ENCODE measurements around the gene PAM16. TPM values are rescaled to one million over a fixed set of nuclear protein-coding genes. Genes with fewer than 3 reads are reported as not detected.

Gene PAM16
- total and polyA plus RNA-seq, 2 experiments from 2014 or later: 33.0 to 78.9 TPM

DNA sequence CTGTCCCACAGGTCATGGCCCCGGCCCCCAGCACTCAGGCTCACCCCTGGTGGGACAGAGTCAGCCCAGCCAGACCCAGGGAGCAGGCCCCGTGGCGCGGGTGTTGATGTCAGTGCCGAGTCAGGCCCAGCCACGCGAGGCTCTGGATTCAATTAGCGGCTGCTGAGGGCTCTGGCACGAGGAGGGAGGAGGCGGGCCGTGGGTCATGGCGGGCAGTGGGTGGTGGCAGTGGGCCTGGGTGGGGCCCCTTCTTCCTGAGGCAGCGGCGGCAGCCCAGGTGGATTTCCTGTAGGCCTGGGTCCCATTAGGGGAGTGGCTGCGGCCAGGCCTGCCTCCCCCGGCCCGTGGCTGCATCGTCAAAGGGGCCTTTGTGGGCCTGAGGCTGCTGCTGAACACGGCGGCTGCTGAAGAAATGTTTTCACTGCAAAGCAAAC, 33.4 kb upstream of the PAM16 start:
- Histone ChIP-seq H2AFZ (no peak overlapping the region), H3K4me2 (ENCODE audit: unreplicated experiment) (no peak overlapping the region), H3K4me1 (ENCODE audit: insufficient read depth) (peaks cover 66% of the 10 kb centered on the region), H3K9ac (peak overlapping the region; percentile 70), H3K9me3 (ENCODE audit: low read depth) (no peaks in the 10 kb centered on the region), H3K27me3 (replicated peaks; ENCODE audit: insufficient read depth) (no peaks in the 10 kb centered on the region), H3F3A (ENCODE audit: insufficient read depth) (peaks cover 48% of the 10 kb centered on the region), H3K36me3 (ENCODE audit: low read depth) (peaks cover 7% of the 10 kb centered on the region; the same call in 1 of the 2 replicates), H3K4me3 (no peak overlapping the region), H3K79me2 (ENCODE audit: insufficient read depth) (peaks cover 23% of the 10 kb centered on the region), H4K20me1 (ENCODE audit: insufficient read depth) (no peaks in the 10 kb centered on the region), H3K9me2 (ENCODE audit: insufficient read depth) (no peaks in the 10 kb centered on the region), H3K27ac (peak overlapping the region; percentile 90)
- peak; percentile 95 for DNase-seq
- TF ChIP-seq EZH2phosphoT487 (IDR thresholded peaks at IDR 0.05; ENCODE audit: insufficient read depth, low read depth) (no peak), EZH2 (IDR thresholded peaks at IDR 0.05; ENCODE audit: insufficient read depth, poor library complexity, severe bottlenecking) (no peak)
- in situ Hi-C loops (cut with MboI): no loop called here
- WGBS, 2 experiments (ENCODE audit: low coverage in 1 of 2, low lambda C conversion rate in 2 of 2, missing lambda C conversion rate in 2 of 2): 5 to 6% methylated on average over 15 to 18 of the region's 20 CpGs

DNA sequence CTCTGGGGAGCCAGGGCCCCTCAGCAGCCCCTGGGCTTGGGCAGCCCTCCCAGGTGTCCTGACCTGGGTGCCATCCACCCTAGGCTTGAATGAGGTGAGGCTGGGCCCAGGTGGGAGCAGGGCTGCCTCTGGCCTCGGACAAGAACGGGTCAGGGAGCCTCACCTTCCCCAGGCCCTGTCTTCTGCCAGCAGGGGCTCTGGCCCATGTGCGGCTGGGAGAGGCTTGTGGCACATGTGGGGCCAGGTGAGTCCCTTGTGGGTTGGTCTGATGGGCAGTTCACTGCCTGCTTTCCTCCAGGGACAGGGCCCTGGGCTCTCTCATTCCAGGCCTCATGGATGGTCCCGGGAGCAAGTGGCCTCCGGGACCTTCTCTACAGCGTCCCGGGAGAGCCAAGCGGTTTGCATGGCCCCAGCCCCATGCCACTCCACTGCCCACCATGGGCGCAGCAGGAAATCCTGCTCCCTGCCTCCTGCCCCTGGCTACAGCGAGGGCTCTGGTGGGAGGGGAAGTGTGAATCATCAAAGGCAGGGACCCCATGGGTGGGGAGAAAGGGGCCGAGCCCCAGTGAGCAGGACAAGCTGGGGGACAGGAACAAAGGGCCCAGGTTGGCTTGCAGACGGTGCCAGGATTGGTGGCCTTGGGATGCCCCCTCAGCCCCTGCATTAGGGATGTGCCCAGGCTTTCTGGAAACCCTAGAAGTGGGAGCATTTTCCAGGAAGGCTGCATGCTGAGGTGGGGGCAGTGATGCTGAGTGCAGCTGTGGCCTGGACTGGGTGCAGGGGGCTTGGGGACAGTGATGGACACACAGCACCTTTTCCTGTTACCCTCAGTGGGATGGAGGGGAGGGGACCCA, 32.7 kb upstream of the PAM16 start:
- H3K27ac ChIP-seq: peak overlapping the region; percentile 90
- H3K9me2 ChIP-seq (ENCODE audit: insufficient read depth): no peaks in the 10 kb centered on the region
- H3K79me2 ChIP-seq (ENCODE audit: insufficient read depth): peaks cover 30% of the 10 kb centered on the region
- peak overlapping the region; percentile 70 for H3K9ac ChIP-seq
- H3K4me2 ChIP-seq (ENCODE audit: unreplicated experiment): peak overlapping the region; percentile 18
- 58 to 61% methylated on average over 12 of the region's 12 CpGs for WGBS, 2 experiments (ENCODE audit: low coverage in 1 of 2, low lambda C conversion rate in 2 of 2, missing lambda C conversion rate in 2 of 2)
- H3K36me3 ChIP-seq (ENCODE audit: low read depth): peaks cover 7% of the 10 kb centered on the region; the same call in 1 of the 2 replicates
- H2AFZ ChIP-seq: no peak overlapping the region
- peaks cover 48% of the 10 kb centered on the region for H3F3A ChIP-seq (ENCODE audit: insufficient read depth)
- DNase-seq: peak; percentile 28
- H3K4me3 ChIP-seq: no peak overlapping the region
- no peaks in the 10 kb centered on the region for H3K27me3 ChIP-seq (replicated peaks; ENCODE audit: insufficient read depth)
- H3K9me3 ChIP-seq (ENCODE audit: low read depth): no peaks in the 10 kb centered on the region
- peaks cover 71% of the 10 kb centered on the region for H3K4me1 ChIP-seq (ENCODE audit: insufficient read depth)
- H4K20me1 ChIP-seq (ENCODE audit: insufficient read depth): no peaks in the 10 kb centered on the region
- TF ChIP-seq EZH2phosphoT487 (IDR thresholded peaks at IDR 0.05; ENCODE audit: insufficient read depth, low read depth) (no peak), EZH2 (IDR thresholded peaks at IDR 0.05; ENCODE audit: insufficient read depth, poor library complexity, severe bottlenecking) (no peak)
- in situ Hi-C loops (cut with MboI): no loop called here

DNA sequence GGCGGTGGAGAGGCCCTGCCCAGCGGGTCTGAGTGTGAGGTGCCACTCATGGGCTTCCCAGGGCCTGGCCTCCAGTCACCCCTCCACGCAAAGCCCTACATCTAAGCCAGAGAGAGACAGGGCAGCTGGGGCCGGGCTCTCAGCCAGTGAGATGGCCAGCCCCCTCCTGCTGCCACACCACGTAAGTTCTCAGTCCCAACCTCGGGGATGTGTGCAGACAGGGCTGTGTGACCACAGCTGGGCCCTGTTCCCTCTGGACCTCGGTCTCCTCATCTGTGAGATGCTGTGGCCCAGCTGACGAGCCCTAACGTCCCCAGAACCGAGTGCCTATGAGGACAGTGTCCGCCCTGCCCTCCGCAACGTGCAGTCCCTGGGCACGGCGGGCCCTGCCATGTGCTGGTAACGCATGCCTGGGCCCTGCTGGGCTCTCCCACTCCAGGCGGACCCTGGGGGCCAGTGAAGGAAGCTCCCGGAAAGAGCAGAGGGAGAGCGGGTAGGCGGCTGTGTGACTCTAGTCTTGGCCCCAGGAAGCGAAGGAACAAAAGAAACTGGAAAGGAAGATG, 31.8 kb upstream of the PAM16 start:
- Histone ChIP-seq H3K4me2 (ENCODE audit: unreplicated experiment) (no peak overlapping the region), H3K27me3 (replicated peaks; ENCODE audit: insufficient read depth) (no peaks in the 10 kb centered on the region), H2AFZ (no peak overlapping the region), H3K27ac (peak overlapping the region; percentile 90), H3K9me3 (ENCODE audit: low read depth) (no peaks in the 10 kb centered on the region), H3K4me3 (no peak overlapping the region), H3F3A (ENCODE audit: insufficient read depth) (peaks cover 43% of the 10 kb centered on the region), H4K20me1 (ENCODE audit: insufficient read depth) (no peaks in the 10 kb centered on the region), H3K36me3 (ENCODE audit: low read depth) (peaks cover 7% of the 10 kb centered on the region; the same call in 1 of the 2 replicates), H3K9ac (peak overlapping the region; percentile 70), H3K4me1 (ENCODE audit: insufficient read depth) (peaks cover 74% of the 10 kb centered on the region), H3K9me2 (ENCODE audit: insufficient read depth) (no peaks in the 10 kb centered on the region), H3K79me2 (ENCODE audit: insufficient read depth) (peaks cover 40% of the 10 kb centered on the region)
- WGBS, 2 experiments (ENCODE audit: low coverage in 1 of 2, low lambda C conversion rate in 2 of 2, missing lambda C conversion rate in 2 of 2): 63 to 65% methylated on average over 20 to 21 of the region's 21 CpGs
- in situ Hi-C loops (cut with MboI): no loop called here
- TF ChIP-seq EZH2 (IDR thresholded peaks at IDR 0.05; ENCODE audit: insufficient read depth, poor library complexity, severe bottlenecking) (no peak), EZH2phosphoT487 (IDR thresholded peaks at IDR 0.05; ENCODE audit: insufficient read depth, low read depth) (no peak)
- peak; percentile 34 for DNase-seq

DNA sequence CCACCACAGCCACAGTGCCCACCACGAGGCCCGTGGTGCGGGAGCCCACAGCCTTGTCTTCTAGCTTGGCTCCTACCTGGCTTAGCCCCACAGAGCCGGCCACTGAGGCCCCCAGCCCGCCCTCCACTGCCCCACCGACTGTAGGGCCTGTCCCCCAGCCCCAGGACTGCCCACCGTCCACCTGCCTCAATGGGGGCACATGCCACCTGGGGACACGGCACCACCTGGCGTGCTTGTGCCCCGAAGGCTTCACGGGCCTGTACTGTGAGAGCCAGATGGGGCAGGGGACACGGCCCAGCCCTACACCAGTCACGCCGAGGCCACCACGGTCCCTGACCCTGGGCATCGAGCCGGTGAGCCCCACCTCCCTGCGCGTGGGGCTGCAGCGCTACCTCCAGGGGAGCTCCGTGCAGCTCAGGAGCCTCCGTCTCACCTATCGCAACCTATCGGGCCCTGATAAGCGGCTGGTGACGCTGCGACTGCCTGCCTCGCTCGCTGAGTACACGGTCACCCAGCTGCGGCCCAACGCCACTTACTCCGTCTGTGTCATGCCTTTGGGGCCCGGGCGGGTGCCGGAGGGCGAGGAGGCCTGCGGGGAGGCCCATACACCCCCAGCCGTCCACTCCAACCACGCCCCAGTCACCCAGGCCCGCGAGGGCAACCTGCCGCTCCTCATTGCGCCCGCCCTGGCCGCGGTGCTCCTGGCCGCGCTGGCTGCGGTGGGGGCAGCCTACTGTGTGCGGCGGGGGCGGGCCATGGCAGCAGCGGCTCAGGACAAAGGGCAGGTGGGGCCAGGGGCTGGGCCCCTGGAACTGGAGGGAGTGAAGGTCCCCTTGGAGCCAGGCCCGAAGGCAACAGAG, 31.0 kb upstream of the PAM16 start:
- H3K4me1 ChIP-seq (ENCODE audit: insufficient read depth): peaks cover 73% of the 10 kb centered on the region
- no peaks in the 10 kb centered on the region for H4K20me1 ChIP-seq (ENCODE audit: insufficient read depth)
- H3K27ac ChIP-seq: peak overlapping the region; percentile 90
- H3K4me2 ChIP-seq (ENCODE audit: unreplicated experiment): no peak overlapping the region
- 88 to 89% methylated on average over 38 to 45 of the region's 55 CpGs for WGBS, 2 experiments (ENCODE audit: low coverage in 1 of 2, low lambda C conversion rate in 2 of 2, missing lambda C conversion rate in 2 of 2)
- in situ Hi-C loops (cut with MboI): no loop called here
- peaks cover 40% of the 10 kb centered on the region for H3F3A ChIP-seq (ENCODE audit: insufficient read depth)
- peak overlapping the region; percentile 70; the same call in 1 of the 2 replicates for H3K9ac ChIP-seq
- DNase-seq: no peak
- no peaks in the 10 kb centered on the region for H3K9me2 ChIP-seq (ENCODE audit: insufficient read depth)
- peaks cover 46% of the 10 kb centered on the region for H3K79me2 ChIP-seq (ENCODE audit: insufficient read depth)
- no peaks in the 10 kb centered on the region for H3K27me3 ChIP-seq (replicated peaks; ENCODE audit: insufficient read depth)
- H3K36me3 ChIP-seq (ENCODE audit: low read depth): peaks cover 7% of the 10 kb centered on the region; the same call in 1 of the 2 replicates
- H3K9me3 ChIP-seq (ENCODE audit: low read depth): no peaks in the 10 kb centered on the region
- H2AFZ ChIP-seq: no peak overlapping the region
- TF ChIP-seq EZH2 (IDR thresholded peaks at IDR 0.05; ENCODE audit: insufficient read depth, poor library complexity, severe bottlenecking) (no peak), EZH2phosphoT487 (IDR thresholded peaks at IDR 0.05; ENCODE audit: insufficient read depth, low read depth) (no peak)
- H3K4me3 ChIP-seq: no peak overlapping the region

Measured in GM23248 (cell line).